Activated T-helper 2 cell treated with anti-CD3 and anti-CD28 coated beads, Interferon-gamma antibody, Interleukin-2, Interleukin-4, amounts not matched to agents 10 μg/mL and 5 μg/mL and 100 μg/mL, durations not matched to agents 14 hours and 24 hours and 36 hours (primary cell): ENCODE measurements around the gene PADI4. TPM values are rescaled to one million over a fixed set of nuclear protein-coding genes. Genes with fewer than 3 reads are reported as not detected.
"Not testable (repeated sequence)": the region's sequence is repeated elsewhere in the genome, so short reads cannot be mapped to it uniquely, and the experiment has no call there.

Experiments used
- DNase-seq: peaks from one replicate; pipeline ENCODE4 v3.0.0; 2021; ENCODE audit warnings: low spot score
- H3K27ac Mint-ChIP-seq: one replicate; pipeline ENCODE4 v1.8.0; 2021; ENCODE audit warnings: mixed read lengths
- H3K27me3 Mint-ChIP-seq: one replicate; pipeline ENCODE4 v1.8.0; 2021; ENCODE audit warnings: low read depth, mixed read lengths
- H3K36me3 Mint-ChIP-seq: one replicate; pipeline ENCODE4 v1.8.0; 2021; ENCODE audit warnings: low read depth, mixed read lengths
- H3K4me1 Mint-ChIP-seq: one replicate; pipeline ENCODE4 v1.8.0; 2021; ENCODE audit warnings: low read depth, mixed read lengths
- H3K4me3 Mint-ChIP-seq: one replicate; pipeline ENCODE4 v1.8.0; 2021; ENCODE audit warnings: low read depth, mild to moderate bottlenecking, moderate library complexity, mixed read lengths
- H3K9me3 Mint-ChIP-seq: one replicate; pipeline ENCODE4 v1.8.0; 2021; ENCODE audit warnings: mixed read lengths
- intact Hi-C: fragments of 100-400 bp; cut with micrococcal nuclease; formaldehyde crosslinking; loops from one replicate; pipeline ENCODE4 v1.15.1; 2023
- total RNA-seq: library from RNA; stranded (reverse); gene quantifications from 2 replicates; pipeline ENCODE4 v1.2.3, GENCODE V29; 2022

The PADI4 gene
- total RNA-seq, 1 donor from 2014 or later = not detected

DNA sequence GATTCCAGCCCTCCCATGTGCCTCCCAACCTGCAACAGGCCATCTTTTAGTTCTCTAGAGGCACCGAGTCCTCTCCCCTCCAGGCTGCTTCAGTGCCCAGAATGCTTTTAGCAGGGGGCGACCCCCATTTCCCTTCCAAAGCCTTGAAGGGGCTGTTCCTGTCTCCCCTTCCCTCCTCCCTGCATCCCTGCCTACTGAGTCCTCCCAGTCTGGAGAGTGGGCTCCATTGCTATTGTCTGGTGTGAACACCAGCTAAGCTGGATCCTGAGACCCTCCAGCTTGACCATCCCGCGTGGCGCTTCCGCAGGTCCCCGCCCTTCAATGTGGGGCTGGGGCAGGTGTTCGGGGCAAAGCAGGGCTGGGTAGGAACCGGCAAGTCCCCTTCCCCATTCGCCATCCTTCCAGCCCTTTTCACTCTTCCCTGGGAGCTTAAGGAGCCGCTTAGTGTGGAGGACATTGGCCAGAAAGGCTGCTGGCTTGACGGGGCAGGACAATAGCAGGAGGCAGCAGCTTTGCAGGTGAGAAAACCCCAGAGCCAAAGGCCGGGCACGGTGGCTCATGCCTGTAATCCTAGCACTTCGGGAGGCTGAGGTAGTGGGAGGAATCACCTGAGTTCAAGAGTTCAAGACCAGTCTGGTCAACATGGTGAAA, 96.2 kb downstream of the PADI4 start:
- Mint-ChIP-seq H3K27ac (no peak overlapping the region), H3K9me3 (no peaks in the 10 kb centered on the region), H3K27me3 (no peaks in the 10 kb centered on the region), H3K36me3 (peaks cover 30% of the 10 kb centered on the region), H3K4me3 (no peak overlapping the region), H3K4me1 (no peaks in the 10 kb centered on the region)
- no peak for DNase-seq
- intact Hi-C loops = no loop called here

- H3K27ac Mint-ChIP-seq = no peak overlapping the region
These were observed 96.8 kb downstream of the PADI4 start for GRCh38 chr1:17404820-17405219.

DNA sequence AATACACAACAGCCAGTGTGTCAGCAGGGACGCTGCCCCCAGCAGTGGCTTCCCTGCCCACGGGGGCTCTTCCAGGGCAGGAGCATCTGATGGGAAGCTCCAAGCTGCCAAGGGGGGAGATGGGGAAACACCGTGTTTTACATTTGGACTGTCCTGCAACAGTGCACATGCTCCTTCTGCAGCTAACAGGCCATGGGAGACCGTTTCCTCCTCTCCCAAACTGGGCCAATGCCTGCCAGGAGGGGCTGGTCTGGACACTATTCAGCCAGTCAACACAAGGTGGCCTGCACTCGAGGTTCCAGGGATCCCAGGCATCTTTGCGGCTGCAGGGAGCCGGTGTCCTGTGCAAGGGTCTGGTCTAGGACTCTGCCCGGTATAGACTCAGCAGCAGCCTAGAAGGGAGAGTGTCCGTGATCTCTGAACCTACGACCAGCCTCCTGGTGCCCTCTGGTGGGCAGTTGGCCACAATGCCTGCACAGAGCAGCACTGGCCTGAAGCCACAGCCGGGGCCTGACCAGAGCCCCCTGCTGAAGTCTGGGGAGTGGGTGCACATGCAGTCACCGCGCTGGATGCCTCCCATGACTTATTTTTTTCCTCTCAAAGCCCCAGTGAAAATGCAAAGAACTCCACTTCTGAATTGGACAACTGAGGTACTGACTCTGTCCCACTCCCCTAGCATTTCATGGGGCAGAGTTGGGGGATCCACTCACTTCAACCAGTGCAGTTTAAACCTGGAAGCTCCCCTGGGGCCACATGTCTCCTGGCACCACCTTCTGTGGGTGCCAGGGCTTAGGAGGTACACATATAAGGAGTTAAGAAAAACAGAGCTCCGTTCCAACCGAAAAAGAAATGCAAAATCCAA, 98.1 kb downstream of the PADI4 start:
- Mint-ChIP-seq H3K27ac (no peak overlapping the region), H3K27me3 (no peaks in the 10 kb centered on the region), H3K4me1 (no peaks in the 10 kb centered on the region), H3K36me3 (peaks cover 47% of the 10 kb centered on the region), H3K4me3 (no peak overlapping the region), H3K9me3 (no peaks in the 10 kb centered on the region)
- DNase-seq = no peak
- intact Hi-C loops = no loop called here

More at GRCh38 chr1:17404820-17405219, 96.8 kb downstream of the PADI4 start:
- H3K36me3 Mint-ChIP-seq = peaks cover 35% of the 10 kb centered on the region
- H3K9me3 Mint-ChIP-seq = no peaks in the 10 kb centered on the region
- intact Hi-C loops = no loop called here
- no peak overlapping the region for H3K4me3 Mint-ChIP-seq
- DNase-seq = no peak
- H3K4me1 Mint-ChIP-seq = no peaks in the 10 kb centered on the region
- H3K27me3 Mint-ChIP-seq = no peaks in the 10 kb centered on the region

DNA sequence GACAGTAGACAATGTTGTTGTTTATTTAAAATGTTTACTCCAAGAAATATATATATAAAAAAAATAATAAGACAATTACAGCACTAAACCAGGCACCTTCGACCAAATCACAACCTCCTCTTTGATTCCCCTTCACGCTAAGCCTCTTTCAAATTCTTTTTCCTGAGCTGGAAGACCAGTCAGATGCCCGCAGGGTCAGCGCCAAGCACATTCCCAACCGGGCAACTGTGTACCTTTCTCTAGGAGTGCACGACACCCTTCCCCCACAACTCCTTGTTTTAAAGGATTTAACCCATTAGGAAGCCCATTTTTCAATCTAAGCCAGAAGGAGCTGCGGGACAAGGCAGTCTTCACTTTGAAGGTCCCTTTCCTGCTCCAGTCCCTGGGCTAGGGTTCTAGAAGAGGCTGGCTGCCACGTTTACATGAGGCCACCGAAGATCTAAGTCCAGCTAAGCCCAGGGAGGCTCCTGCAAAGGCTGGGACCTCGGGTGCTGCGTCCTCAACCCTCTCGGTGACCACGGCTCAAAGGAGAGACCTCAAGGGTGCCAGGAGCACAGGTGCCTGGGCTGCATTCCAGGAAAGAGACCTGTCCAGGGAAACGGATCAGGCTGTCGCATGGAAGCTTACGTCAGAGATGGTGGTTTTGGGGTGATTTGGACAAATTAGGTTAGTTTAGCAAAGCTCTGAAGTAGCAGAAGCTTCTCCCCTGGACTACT, 98.9 kb downstream of the PADI4 start:
- H3K9me3 Mint-ChIP-seq, intact Hi-C loops, H3K27ac Mint-ChIP-seq, H3K4me3 Mint-ChIP-seq, DNase-seq, H3K4me1 Mint-ChIP-seq, H3K27me3 Mint-ChIP-seq: not testable (repeated sequence)
- H3K36me3 Mint-ChIP-seq = peaks cover 55% of the 10 kb centered on the region

GRCh38 chr1:17407786-17408514, 100.0 kb downstream of the PADI4 start:
- DNase-seq, H3K9me3 Mint-ChIP-seq, H3K4me3 Mint-ChIP-seq, H3K27me3 Mint-ChIP-seq, H3K4me1 Mint-ChIP-seq, H3K27ac Mint-ChIP-seq, intact Hi-C loops: not testable (repeated sequence)
- H3K36me3 Mint-ChIP-seq = peaks cover 65% of the 10 kb centered on the region

GRCh38 chr1:17409391-17409811, 101.4 kb downstream of the PADI4 start:
- no peaks in the 10 kb centered on the region for H3K27me3 Mint-ChIP-seq
- no peak for DNase-seq
- H3K27ac Mint-ChIP-seq = no peak overlapping the region
- no peaks in the 10 kb centered on the region for H3K9me3 Mint-ChIP-seq
- H3K36me3 Mint-ChIP-seq = peaks cover 74% of the 10 kb centered on the region
- H3K4me3 Mint-ChIP-seq = no peak overlapping the region
- intact Hi-C loops = no loop called here
- no peaks in the 10 kb centered on the region for H3K4me1 Mint-ChIP-seq

DNA sequence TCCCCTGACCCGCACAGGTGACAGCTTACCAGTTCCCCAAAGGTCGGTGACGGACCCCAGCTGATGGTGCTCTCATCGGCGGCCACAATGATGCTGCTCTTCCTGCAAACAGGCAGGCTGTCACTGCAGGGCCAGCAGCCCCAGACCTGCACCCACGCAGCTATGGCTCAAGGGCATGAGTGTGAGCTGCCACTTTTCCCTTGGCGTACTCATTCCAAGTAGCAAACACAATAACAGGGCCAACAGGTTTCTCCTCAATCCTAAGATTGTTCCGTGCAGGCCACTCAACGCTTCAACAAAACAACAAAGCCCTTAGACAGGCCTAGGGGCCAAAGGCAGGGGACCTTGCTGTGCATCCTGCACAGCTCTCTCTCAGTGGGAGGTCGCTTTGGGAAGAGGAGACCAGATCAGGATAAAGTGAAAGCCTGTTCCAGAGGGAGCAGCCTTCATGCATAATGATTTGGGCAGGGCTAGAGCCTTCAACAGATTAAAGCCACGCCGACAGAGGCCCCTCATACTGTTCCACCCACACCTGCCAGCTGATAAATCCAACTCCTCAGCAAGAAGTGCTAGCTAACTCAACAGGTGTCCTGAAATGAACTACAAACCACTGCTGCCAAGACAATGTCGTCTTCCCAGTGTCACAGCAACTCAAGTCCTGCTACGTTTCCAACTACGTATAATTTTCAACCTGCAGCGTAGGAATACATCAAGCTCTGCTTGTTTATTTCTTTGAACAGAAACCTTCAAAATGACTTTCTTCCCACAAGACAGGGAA, 104.3 kb downstream of the PADI4 start:
- no peaks in the 10 kb centered on the region for H3K9me3 Mint-ChIP-seq
- H3K36me3 Mint-ChIP-seq = peaks cover 88% of the 10 kb centered on the region
- no peak overlapping the region for H3K4me3 Mint-ChIP-seq
- no peak overlapping the region for H3K27ac Mint-ChIP-seq
- no peaks in the 10 kb centered on the region for H3K27me3 Mint-ChIP-seq
- intact Hi-C loops = no loop called here
- DNase-seq = no peak
- H3K4me1 Mint-ChIP-seq = no peaks in the 10 kb centered on the region

Other genes with a start within 250 kb of the PADI4 start
- gene PADI2, start 188.7 kb upstream of the PADI4 start, total RNA-seq = 0.11 and 0.14 TPM in 2 replicates
- gene PADI1, start 103.1 kb upstream of the PADI4 start, total RNA-seq = not detected in 2 replicates
- gene PADI3, start 59.1 kb upstream of the PADI4 start, total RNA-seq = not detected in 2 replicates
- not detected in 2 replicates for gene PADI6, start 64.0 kb downstream of the PADI4 start, total RNA-seq
- 202 and 203 TPM in 2 replicates for gene RCC2, start 131.5 kb downstream of the PADI4 start, total RNA-seq
- 0.05 TPM in 1 of 2 replicates, not detected in the other for gene ARHGEF10L, start 231.5 kb downstream of the PADI4 start, total RNA-seq